GM12872 (cell line): ENCODE measurements around the gene RASA2.

Experiments
- CTCF ChIP-seq: IDR thresholded peaks from 3 replicates; pipeline ENCODE4 v1.5.1; 2011; ENCODE audit warnings: low read depth, mild to moderate bottlenecking, low read length, moderate library complexity; ENCODE audit not compliant: insufficient read depth

RASA2 gene

GRCh38 chr3:141500397-141500796 lies 13.6 kb downstream of the RASA2 start:
- no peak for TF ChIP-seq CTCF

DNA sequence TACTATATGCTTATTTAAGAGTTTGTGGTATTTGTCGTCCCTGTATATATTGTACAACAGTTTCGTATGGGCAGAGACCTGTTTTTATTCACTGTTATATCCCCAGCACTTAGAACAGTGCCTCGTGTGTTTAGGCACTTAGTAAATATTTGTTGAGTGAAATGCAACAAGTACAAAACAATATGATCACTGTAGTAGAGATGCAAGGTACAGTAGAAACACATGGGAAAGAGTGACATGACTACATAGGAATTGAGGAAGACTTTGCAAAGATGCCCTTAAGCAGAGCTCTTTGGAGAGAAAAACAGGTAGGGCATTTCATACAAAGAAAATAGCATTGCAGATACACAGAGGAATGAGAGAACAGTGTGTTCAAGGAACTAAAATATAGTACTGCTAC lies 18.3 kb downstream of the RASA2 start:
- no peak for TF ChIP-seq CTCF

DNA sequence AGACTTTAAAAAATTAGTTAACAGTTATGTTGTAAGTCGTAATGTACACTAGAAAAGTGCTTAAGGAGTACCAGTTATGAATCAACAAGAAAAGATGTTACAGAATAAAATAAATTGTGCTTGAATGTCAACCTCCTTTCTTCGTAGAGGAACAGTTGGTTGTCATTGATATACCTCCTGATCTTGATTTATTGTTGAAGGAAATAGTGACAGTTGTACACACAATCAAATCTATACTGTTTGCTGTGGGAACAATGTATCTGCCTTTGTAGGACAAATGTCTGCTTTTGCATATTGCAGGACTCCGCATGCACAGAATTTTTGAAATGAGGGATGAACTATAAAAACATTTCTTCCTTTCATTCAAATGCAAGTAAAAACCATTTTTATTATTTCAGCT lies 19.2 kb downstream of the RASA2 start:
- no peak for TF ChIP-seq CTCF

DNA sequence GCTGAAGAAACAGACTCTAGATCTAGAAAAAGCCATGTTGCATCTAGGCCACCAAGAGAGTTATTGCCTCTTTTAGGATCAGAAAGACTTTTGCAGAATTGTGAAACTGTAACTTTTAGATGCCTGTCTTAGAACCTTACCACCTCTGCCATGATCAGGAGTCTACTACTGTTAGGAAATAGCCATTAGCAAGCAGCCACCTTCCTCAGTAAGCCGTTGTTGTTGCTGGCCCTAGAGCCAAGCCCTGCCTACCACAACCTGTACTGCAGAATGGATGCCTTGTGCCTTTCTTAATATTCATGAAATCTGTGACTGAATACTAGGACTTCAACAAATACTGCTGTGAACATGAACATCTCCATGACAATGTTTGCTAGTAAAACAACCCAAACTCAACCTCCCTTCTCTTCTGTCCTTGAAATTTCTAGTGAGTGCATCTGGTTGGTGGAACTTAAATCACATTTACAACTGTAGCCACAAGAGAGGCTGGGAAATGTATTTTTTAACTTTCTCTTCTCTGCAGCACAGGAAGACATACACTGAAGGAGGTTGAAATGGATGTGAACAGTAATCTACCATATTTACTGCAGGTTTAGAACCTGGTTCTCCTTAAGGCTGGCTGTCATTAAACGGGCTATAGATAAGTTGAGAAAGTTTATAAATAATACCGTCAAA lies 20.7 kb downstream of the RASA2 start:
- no peak for TF ChIP-seq CTCF

DNA sequence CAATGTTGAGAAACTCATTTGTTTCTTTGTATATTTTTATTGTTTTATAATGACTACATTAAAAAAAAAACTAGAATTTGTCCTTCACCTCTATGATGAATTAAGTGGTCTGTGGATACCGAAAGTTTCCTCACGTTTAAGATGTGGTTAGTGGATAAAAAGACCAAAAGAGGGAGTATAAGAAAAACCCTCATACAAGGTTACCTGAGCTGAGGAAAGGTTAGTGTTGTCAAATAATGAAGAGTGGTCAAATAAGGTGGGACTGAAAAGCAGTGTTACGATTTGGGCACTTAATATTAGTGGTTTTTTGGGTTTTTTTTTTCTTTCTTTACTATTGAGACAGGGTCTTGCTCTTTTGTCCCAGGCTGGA lies 21.2 kb downstream of the RASA2 start:
- TF ChIP-seq CTCF, result no peak

GRCh38 chr3:141511361-141511760 lies 24.5 kb downstream of the RASA2 start:
- TF ChIP-seq CTCF, result no peak

DNA sequence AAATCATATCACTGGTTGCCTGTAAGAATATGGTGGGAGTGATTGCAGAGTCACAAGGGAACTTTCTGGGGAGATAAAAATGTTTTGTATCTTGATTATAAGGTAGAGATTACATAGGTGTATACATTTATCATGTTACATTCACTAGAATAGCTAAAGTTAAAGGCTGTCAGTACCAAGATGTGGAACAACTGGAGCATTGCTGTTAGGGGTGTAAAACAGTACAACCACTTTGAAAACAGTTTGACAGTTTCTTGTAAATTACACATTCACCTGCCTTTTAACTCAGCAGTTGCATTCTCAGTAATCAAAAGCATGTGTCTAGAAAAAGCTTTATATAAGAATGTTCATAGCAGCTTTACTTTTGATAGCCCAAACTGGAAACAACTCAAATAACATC lies 27.6 kb downstream of the RASA2 start:
- no peak for TF ChIP-seq CTCF
